Left ventricle myocardium superior (tissue), 1 donor: Measurements from ENCODE around the gene RGS7BP. TPM values are rescaled to one million over a fixed set of nuclear protein-coding genes. Genes with fewer than 3 reads are reported as not detected.

ENCODE experiments used
- total RNA-seq: library from RNA; stranded (reverse); fragmentation: NEBNext Ultra II Directional; extraction: Animal tissue kit (Norgen Biotek cat#: 25700); gene quantifications from one replicate; pipeline ENCODE4 v1.2.1, GENCODE V29; 2021
- donor health status: DM: no; HTN: yes; CAD: no; lungs with severe emphysema.

RGS7BP gene
- total RNA-seq, 1 donor from 2014 or later = 6.4 TPM

Other genes with a start within 250 kb of the RGS7BP start
- gene SHISAL2B, start 184.5 kb downstream of the RGS7BP start, total RNA-seq = not detected